Testis (tissue), 3 donors: Measurements from ENCODE around the gene STK39. TPM values are rescaled to one million over a fixed set of nuclear protein-coding genes. Genes with fewer than 3 reads are reported as not detected.

ENCODE experiments used
- DNase-seq: peaks from one replicate; pipeline ENCODE4 v3.0.0-alpha.2; 2019
- H3K27ac ChIP-seq, 2 donors: fragments of 200-600 bp; sonication (generic); one replicate each; pipeline ENCODE4 v1.5.1; 2019
- H3K27me3 ChIP-seq: fragments of 200-600 bp; sonication (generic); one replicate; pipeline ENCODE4 v1.5.1; 2019
- H3K36me3 ChIP-seq: fragments of 200-600 bp; sonication (generic); one replicate; pipeline ENCODE4 v1.5.1; 2017; ENCODE audit warnings: low read depth; ENCODE audit errors: missing control alignments
- H3K4me1 ChIP-seq: fragments of 200-600 bp; sonication (generic); one replicate; pipeline ENCODE4 v1.5.1; 2019
- H3K4me3 ChIP-seq, 2 donors: fragments of 200-600 bp; sonication (generic); one replicate each; pipeline ENCODE4 v1.5.1; 2017 to 2019
- H3K9me3 ChIP-seq: fragments of 200-600 bp; sonication (generic); one replicate; pipeline ENCODE4 v1.5.1; 2017
- CTCF ChIP-seq, 3 experiments: fragments of 450-650 bp in 2 of 3; fragments of 200-600 bp in 1 of 3; sonication (generic) in 1 of 3; IDR thresholded peaks; one replicate each; pipeline ENCODE4 v1.5.1; 2016 to 2019; ENCODE audit warnings: antibody characterized with exemption in 3 of 3, mild to moderate bottlenecking in 2 of 3, moderate library complexity in 1 of 3
- POLR2A ChIP-seq: fragments of 450-650 bp; IDR thresholded peaks from one replicate; pipeline ENCODE4 v1.6.1; 2017; ENCODE audit warnings: antibody characterized with exemption, mild to moderate bottlenecking, moderate library complexity
- WGBS, 2 donors: methylation state at CpG; one replicate each; pipeline ENCODE4 v1.1.5; 2018; 5-methylcytosine and 5-hydroxymethylcytosine counted together
- intact Hi-C: fragments of 100-400 bp; cut with DNase I; formaldehyde crosslinking; loops from one replicate; pipeline ENCODE4 v1.15.1; 2023; ENCODE audit warnings: low total_unique reads
- polyA plus RNA-seq: library from polyadenylated mRNA; stranded (reverse); fragments of 350-450 nt; fragmentation: Illumina TruSeq; extraction: RNeasy Lipid Tissue Mini Kit (QIAGEN cat#74804); gene quantifications from one replicate; pipeline ENCODE4 v1.2.3, GENCODE V29; 2014; ENCODE audit warnings: low read depth, low replicate concordance; ENCODE audit not compliant: insufficient read depth
- total RNA-seq, 2 donors: library from RNA; depleted of rRNA; stranded (reverse); fragments of >200 nt; gene quantifications; one replicate each; pipeline ENCODE4 v1.2.3, GENCODE V29; 2016

STK39 gene
- total and polyA plus RNA-seq, 3 donors from 2014 or later: 26.4 to 70.7 (median 41.8) TPM

- H3K4me3 ChIP-seq: no peak overlapping the region
- no peak overlapping the region for H3K27ac ChIP-seq
- DNase-seq: no peak
- WGBS, 2 donors: 86 to 93% methylated on average over 7 of the region's 7 CpGs
- H3K9me3 ChIP-seq: no peaks in the 10 kb centered on the region
- peaks cover 7% of the 10 kb centered on the region for H3K4me1 ChIP-seq
- no peaks in the 10 kb centered on the region for H3K36me3 ChIP-seq
- no peak for TF ChIP-seq POLR2A
- no peak for TF ChIP-seq CTCF (IDR thresholded peaks at IDR 0.05)
- intact Hi-C loops: no loop called here
- H3K27me3 ChIP-seq: no peaks in the 10 kb centered on the region
These were observed 52.4 kb downstream of the STK39 start for GRCh38 chr2:168194784-168195522.

- no peaks in the 10 kb centered on the region for H3K9me3 ChIP-seq
- H3K4me1 ChIP-seq: peaks cover 7% of the 10 kb centered on the region
- no peak overlapping the region for H3K27ac ChIP-seq
- H3K27me3 ChIP-seq: no peaks in the 10 kb centered on the region
- intact Hi-C loops: no loop called here
- TF ChIP-seq POLR2A: no peak
- TF ChIP-seq CTCF (IDR thresholded peaks at IDR 0.05): no peak
- 65 to 82% methylated on average over 3 of the region's 3 CpGs for WGBS, 2 donors
- H3K4me3 ChIP-seq: no peak overlapping the region
- DNase-seq: no peak
- no peaks in the 10 kb centered on the region for H3K36me3 ChIP-seq
These were observed 54.4 kb downstream of the STK39 start for GRCh38 chr2:168192839-168193616.

GRCh38 chr2:168191955-168192785 is 55.2 kb downstream of the STK39 start:
- H3K36me3 ChIP-seq: no peaks in the 10 kb centered on the region
- TF ChIP-seq POLR2A (no peak), CTCF (IDR thresholded peaks at IDR 0.05) (no peak)
- 52 to 57% methylated on average over 6 of the region's 6 CpGs for WGBS, 2 donors
- H3K9me3 ChIP-seq: no peaks in the 10 kb centered on the region
- DNase-seq: peak; percentile 29
- no peak overlapping the region for H3K4me3 ChIP-seq
- intact Hi-C loops: no loop called here
- H3K4me1 ChIP-seq: peaks cover 7% of the 10 kb centered on the region
- H3K27ac ChIP-seq: no peak overlapping the region
- H3K27me3 ChIP-seq: no peaks in the 10 kb centered on the region

GRCh38 chr2:168190590-168191336 is 56.6 kb downstream of the STK39 start:
- H3K4me1 ChIP-seq: peaks cover 7% of the 10 kb centered on the region

More at GRCh38 chr2:168190590-168191336, 56.6 kb downstream of the STK39 start:
- DNase-seq: no peak
- Histone ChIP-seq H3K27me3 (no peaks in the 10 kb centered on the region), H3K27ac (no peak overlapping the region), H3K9me3 (no peaks in the 10 kb centered on the region), H3K36me3 (no peaks in the 10 kb centered on the region), H3K4me3 (no peak overlapping the region)
- intact Hi-C loops: no loop called here
- TF ChIP-seq CTCF (IDR thresholded peaks at IDR 0.05): no peak
- no peak for TF ChIP-seq POLR2A
- 67 to 71% methylated on average over 7 of the region's 7 CpGs for WGBS, 2 donors
